H9 (cell line): ENCODE results near the gene CAPNS1. TPM values are rescaled to one million over a fixed set of nuclear protein-coding genes. Genes with fewer than 3 reads are reported as not detected.

ENCODE experiments used
- DNase-seq: peaks from one replicate; pipeline ENCODE4 v3.0.0-alpha.2; 2017
- H2AFZ ChIP-seq: one replicate; pipeline ENCODE4 v1.6.1; 2013; ENCODE audit warnings: mild to moderate bottlenecking, low read length, control low read depth, moderate library complexity
- H2AK5ac ChIP-seq: 2 replicates; pipeline ENCODE4 v1.6.1; 2013; ENCODE audit warnings: low read length, control low read depth, mixed read lengths; ENCODE audit not compliant: insufficient read length
- H2BK120ac ChIP-seq: one replicate; pipeline ENCODE4 v1.6.1; 2013; ENCODE audit warnings: low read depth, mild to moderate bottlenecking, low read length, control low read depth, inconsistent platforms; ENCODE audit not compliant: poor library complexity, severe bottlenecking
- H2BK12ac ChIP-seq: 2 replicates; pipeline ENCODE4 v1.6.1; 2013; ENCODE audit warnings: low read length, control low read depth, mixed read lengths, low read depth; ENCODE audit not compliant: insufficient read length
- H2BK15ac ChIP-seq: 2 replicates; pipeline ENCODE4 v1.6.1; 2013; ENCODE audit warnings: low read depth, low read length, control low read depth
- H2BK20ac ChIP-seq: one replicate; pipeline ENCODE4 v1.6.1; 2013; ENCODE audit warnings: low read depth, mild to moderate bottlenecking, low read length, control low read depth, inconsistent platforms; ENCODE audit not compliant: poor library complexity, severe bottlenecking
- H2BK5ac ChIP-seq: 2 replicates; pipeline ENCODE4 v1.6.1; 2013; ENCODE audit warnings: low read length, control low read depth, mixed read lengths; ENCODE audit not compliant: insufficient read length
- H3K14ac ChIP-seq: 2 replicates; pipeline ENCODE4 v1.6.1; 2013; ENCODE audit warnings: low read length, control low read depth; ENCODE audit not compliant: insufficient read depth
- H3K18ac ChIP-seq: 2 replicates; pipeline ENCODE4 v1.6.1; 2013; ENCODE audit warnings: low read depth, mild to moderate bottlenecking, mixed read lengths, low read length, control low read depth; ENCODE audit not compliant: insufficient read length
- H3K23ac ChIP-seq: 2 replicates; pipeline ENCODE4 v1.6.1; 2013; ENCODE audit warnings: low read length, control low read depth, mixed read lengths, low read depth; ENCODE audit not compliant: insufficient read length
- H3K23me2 ChIP-seq: 2 replicates; pipeline ENCODE4 v1.6.1; 2013; ENCODE audit warnings: low read depth, mild to moderate bottlenecking, mixed read lengths, low read length, control low read depth; ENCODE audit not compliant: insufficient read length, poor library complexity, severe bottlenecking
- H3K27ac ChIP-seq: 2 replicates; pipeline ENCODE4 v1.5.1; 2013; ENCODE audit warnings: low read length, control low read depth, mixed read lengths, low read depth; ENCODE audit not compliant: insufficient read length
- H3K27me3 ChIP-seq: 2 replicates; pipeline ENCODE4 v1.6.1; 2013; ENCODE audit warnings: low read length, control low read depth, inconsistent platforms; ENCODE audit not compliant: insufficient read depth
- H3K4ac ChIP-seq: 2 replicates; pipeline ENCODE4 v1.6.1; 2013; ENCODE audit warnings: low read depth, mild to moderate bottlenecking, control low read depth, inconsistent platforms, low read length, moderate library complexity
- H3K4me1 ChIP-seq: 2 replicates; pipeline ENCODE4 v1.6.1; 2013; ENCODE audit warnings: low read length, control low read depth, inconsistent platforms; ENCODE audit not compliant: insufficient read depth
- H3K4me2 ChIP-seq: 2 replicates; pipeline ENCODE4 v1.6.1; 2013; ENCODE audit warnings: low read length, control low read depth, mixed read lengths; ENCODE audit not compliant: insufficient read length, insufficient read depth
- H3K56ac ChIP-seq: 2 replicates; pipeline ENCODE4 v1.6.1; 2013; ENCODE audit warnings: low read depth, mild to moderate bottlenecking, mixed read lengths, low read length, control low read depth; ENCODE audit not compliant: insufficient read length
- H3K79me1 ChIP-seq: 2 replicates; pipeline ENCODE4 v1.6.1; 2013; ENCODE audit warnings: low read depth, mild to moderate bottlenecking, moderate library complexity, low read length, control low read depth, inconsistent platforms; ENCODE audit not compliant: insufficient read depth, poor library complexity, severe bottlenecking
- H3K79me2 ChIP-seq: 2 replicates; pipeline ENCODE4 v1.6.1; 2013; ENCODE audit warnings: low read length, control low read depth, inconsistent platforms; ENCODE audit not compliant: insufficient read depth
- H3K9ac ChIP-seq: 2 replicates; pipeline ENCODE4 v1.6.1; 2013; ENCODE audit warnings: low read length, control low read depth, mixed read lengths; ENCODE audit not compliant: insufficient read length; ENCODE audit errors: extremely low read depth
- H3K9me3 ChIP-seq: one replicate; pipeline ENCODE4 v1.6.1; 2013; ENCODE audit warnings: low read depth, low read length, inconsistent platforms; ENCODE audit not compliant: control insufficient read depth
- H3T11ph ChIP-seq: one replicate; pipeline ENCODE4 v1.6.1; 2013; ENCODE audit warnings: mild to moderate bottlenecking, low read length, control low read depth, inconsistent platforms
- H4K20me1 ChIP-seq: one replicate; pipeline ENCODE4 v1.6.1; 2013; ENCODE audit not compliant: control insufficient read depth, insufficient read length, insufficient read depth
- H4K5ac ChIP-seq: 2 replicates; pipeline ENCODE4 v1.6.1; 2013; ENCODE audit warnings: low read depth, mild to moderate bottlenecking, mixed read lengths, low read length, control low read depth; ENCODE audit not compliant: insufficient read length
- H4K8ac ChIP-seq: replicated peaks from 2 replicates; pipeline ENCODE4 v1.6.1; 2013; ENCODE audit warnings: low read length, control low read depth, mixed read lengths, low read depth; ENCODE audit not compliant: insufficient read length
- H4K91ac ChIP-seq: 2 replicates; pipeline ENCODE4 v1.6.1; 2013; ENCODE audit warnings: low read depth, mild to moderate bottlenecking, moderate library complexity, mixed read lengths, low read length, control low read depth; ENCODE audit not compliant: insufficient read length
- H3K27ac Mint-ChIP-seq, 3 experiments: 2 replicates in 2 of 3; 3 replicates in 1 of 3; pipeline ENCODE4 v1.8.0; 2020 to 2021; ENCODE audit warnings: mixed read lengths in 3 of 3, mild to moderate bottlenecking in 1 of 3, moderate library complexity in 1 of 3
- H3K27me3 Mint-ChIP-seq: 2 replicates; pipeline ENCODE4 v1.8.0; 2021; ENCODE audit warnings: low read depth, mild to moderate bottlenecking, moderate library complexity, mixed read lengths
- H3K36me3 Mint-ChIP-seq, 3 experiments: 2 replicates in 2 of 3; 3 replicates in 1 of 3; pipeline ENCODE4 v1.8.0; 2020 to 2021; ENCODE audit warnings: low read depth in 3 of 3, mixed read lengths in 3 of 3; ENCODE audit not compliant: insufficient read depth in 1 of 3
- H3K4me1 Mint-ChIP-seq, 2 experiments: 2 replicates each; pipeline ENCODE4 v1.8.0; 2020; ENCODE audit warnings: mixed read lengths in 2 of 2
- H3K4me3 Mint-ChIP-seq, 2 experiments: 2 replicates in 1 of 2; 3 replicates in 1 of 2; pipeline ENCODE4 v1.8.0; 2020 to 2021; ENCODE audit warnings: mild to moderate bottlenecking in 2 of 2, mixed read lengths in 2 of 2, moderate library complexity in 1 of 2
- H3K9me3 Mint-ChIP-seq, 2 experiments: 2 replicates in 1 of 2; 3 replicates in 1 of 2; pipeline ENCODE4 v1.8.0; 2020; ENCODE audit warnings: mild to moderate bottlenecking in 2 of 2, mixed read lengths in 2 of 2, moderate library complexity in 1 of 2
- WGBS: extraction: QIAGEN DNeasy Blood & Tissue Kit; methylation state at CpG from one replicate; pipeline ENCODE4 v1.1.7; 2013; ENCODE audit warnings: missing lambda C conversion rate, low lambda C conversion rate, mixed read lengths; ENCODE audit not compliant: insufficient read length; ENCODE audit errors: extremely low coverage; 5-methylcytosine and 5-hydroxymethylcytosine counted together
- total RNA-seq: library from RNA; stranded (reverse); gene quantifications from 2 replicates; pipeline ENCODE4 v1.2.1, GENCODE V29; 2021
- TF ChIP-seq, protein P1 (sequence below): fragments of 200-600 bp; sonication (generic); conservative IDR thresholded peaks from 3 replicates; pipeline ENCODE4 v1.8.0; 2021; ENCODE audit warnings: antibody characterized with exemption, mild to moderate bottlenecking

Gene CAPNS1
- total RNA-seq, 1 experiment from 2014 or later, result 399 TPM

DNA sequence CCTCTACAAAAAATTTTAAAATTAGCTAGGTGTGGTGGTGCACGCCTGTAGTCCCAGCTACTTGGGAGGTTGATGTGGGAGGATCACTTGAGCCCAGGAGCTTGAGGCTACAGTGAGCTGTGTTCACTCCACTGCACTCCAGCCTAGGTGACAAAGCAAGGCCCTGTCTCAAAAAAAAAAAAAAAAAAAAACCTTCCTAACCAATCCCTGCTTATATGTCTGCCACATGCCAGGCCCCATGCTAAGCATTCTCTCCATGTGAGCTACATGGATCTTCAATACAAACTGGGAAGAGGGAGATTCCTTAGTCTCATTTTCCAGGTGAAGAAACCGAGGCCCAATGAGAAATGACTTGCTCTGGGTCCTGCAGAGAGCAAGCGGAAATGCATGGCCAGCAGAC, 31.2 kb upstream of the CAPNS1 start:
- no peaks in the 10 kb centered on the region for H4K20me1 ChIP-seq
- H3K9ac ChIP-seq, result no peak overlapping the region
- no peak overlapping the region for H3K4me2 ChIP-seq
- H3T11ph ChIP-seq, result no peak overlapping the region
- H3K9me3 ChIP-seq, result no peaks in the 10 kb centered on the region
- H3K23ac ChIP-seq, result no peak overlapping the region
- no peaks in the 10 kb centered on the region for H3K23me2 ChIP-seq
- H2AK5ac ChIP-seq, result no peak overlapping the region
- H2BK120ac ChIP-seq, result no peak overlapping the region
- no peak overlapping the region for H2AFZ ChIP-seq
- H2BK12ac ChIP-seq, result no peak overlapping the region
- no peak overlapping the region for H3K18ac ChIP-seq
- no peak overlapping the region for H3K4me3 Mint-ChIP-seq
- H3K79me1 ChIP-seq, result no peaks in the 10 kb centered on the region
- peaks cover 2% of the 10 kb centered on the region; the same call in 1 of the 2 replicates for H3K4me1 ChIP-seq
- DNase-seq, result no peak
- H3K4me1 Mint-ChIP-seq, result peaks cover 32 to 37% of the 10 kb centered on the region in 2 experiments
- WGBS, result no CpG with 5 or more reads among the region's 3 CpGs
- H3K79me2 ChIP-seq, result no peaks in the 10 kb centered on the region
- H2BK15ac ChIP-seq, result no peak overlapping the region
- H3K27ac Mint-ChIP-seq, result peak overlapping the region in 1 of 3 experiments; percentile 50; a peak in 1 of 7 replicates
- H3K9me3 Mint-ChIP-seq, result no peaks in the 10 kb centered on the region
- no peak overlapping the region for H3K4ac ChIP-seq
- no peaks in the 10 kb centered on the region; the same call in none of the 2 replicates for H3K27me3 Mint-ChIP-seq
- no peak overlapping the region for H4K91ac ChIP-seq
- no peak overlapping the region for H3K56ac ChIP-seq
- H3K27ac ChIP-seq, result no peak overlapping the region
- no peak overlapping the region for H3K14ac ChIP-seq
- H2BK20ac ChIP-seq, result no peak overlapping the region
- H3K36me3 Mint-ChIP-seq, result peaks cover 16 to 55% (median 41%) of the 10 kb centered on the region in 3 experiments
- TF ChIP-seq, protein P1, sequence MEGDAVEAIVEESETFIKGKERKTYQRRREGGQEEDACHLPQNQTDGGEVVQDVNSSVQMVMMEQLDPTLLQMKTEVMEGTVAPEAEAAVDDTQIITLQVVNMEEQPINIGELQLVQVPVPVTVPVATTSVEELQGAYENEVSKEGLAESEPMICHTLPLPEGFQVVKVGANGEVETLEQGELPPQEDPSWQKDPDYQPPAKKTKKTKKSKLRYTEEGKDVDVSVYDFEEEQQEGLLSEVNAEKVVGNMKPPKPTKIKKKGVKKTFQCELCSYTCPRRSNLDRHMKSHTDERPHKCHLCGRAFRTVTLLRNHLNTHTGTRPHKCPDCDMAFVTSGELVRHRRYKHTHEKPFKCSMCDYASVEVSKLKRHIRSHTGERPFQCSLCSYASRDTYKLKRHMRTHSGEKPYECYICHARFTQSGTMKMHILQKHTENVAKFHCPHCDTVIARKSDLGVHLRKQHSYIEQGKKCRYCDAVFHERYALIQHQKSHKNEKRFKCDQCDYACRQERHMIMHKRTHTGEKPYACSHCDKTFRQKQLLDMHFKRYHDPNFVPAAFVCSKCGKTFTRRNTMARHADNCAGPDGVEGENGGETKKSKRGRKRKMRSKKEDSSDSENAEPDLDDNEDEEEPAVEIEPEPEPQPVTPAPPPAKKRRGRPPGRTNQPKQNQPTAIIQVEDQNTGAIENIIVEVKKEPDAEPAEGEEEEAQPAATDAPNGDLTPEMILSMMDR, result no peak
- no peak overlapping the region for H4K5ac ChIP-seq
- H4K8ac ChIP-seq, result no peak overlapping the region
- H3K27me3 ChIP-seq, result no peaks in the 10 kb centered on the region
- no peak overlapping the region for H2BK5ac ChIP-seq
